Right ventricle myocardium inferior (tissue), 1 donor: ENCODE data around the gene GTF2I. TPM values are rescaled to one million over a fixed set of nuclear protein-coding genes. Genes with fewer than 3 reads are reported as not detected.
"Not testable (repeated sequence)": the region's sequence is repeated elsewhere in the genome, so short reads cannot be mapped to it uniquely, and the experiment has no call there.

Source experiments
- ATAC-seq: fragments of 200-7000 bp; cut with Tn5 transposase; one replicate; pipeline ENCODE4 v1.9.1; 2020; ENCODE audit warnings: mild to moderate bottlenecking, moderate library complexity
- DNase-seq: peaks from one replicate; pipeline ENCODE4 v3.0.0; 2021; ENCODE audit errors: missing footprints
- intact Hi-C: fragments of 100-400 bp; cut with DNase I; formaldehyde crosslinking; loops from one replicate; pipeline ENCODE4 v1.11.0; 2022
- total RNA-seq: library from RNA; stranded (reverse); fragmentation: NEBNext Ultra II Directional; extraction: Animal tissue kit (Norgen Biotek cat#: 25700); gene quantifications from one replicate; pipeline ENCODE4 v1.2.1, GENCODE V29; 2021
- donor health status: DM: no; HTN: yes; CAD: no; lungs with severe emphysema.

GTF2I gene
- total RNA-seq, 1 donor from 2014 or later = 121 TPM

- intact Hi-C loops, ATAC-seq, DNase-seq: not testable (repeated sequence)
These were observed 100.8 kb downstream of the GTF2I start for GRCh38 chr7:74758268-74758667.

GRCh38 chr7:74758982-74759381 lies 101.5 kb downstream of the GTF2I start:
- ATAC-seq, DNase-seq, intact Hi-C loops: not testable (repeated sequence)

DNA sequence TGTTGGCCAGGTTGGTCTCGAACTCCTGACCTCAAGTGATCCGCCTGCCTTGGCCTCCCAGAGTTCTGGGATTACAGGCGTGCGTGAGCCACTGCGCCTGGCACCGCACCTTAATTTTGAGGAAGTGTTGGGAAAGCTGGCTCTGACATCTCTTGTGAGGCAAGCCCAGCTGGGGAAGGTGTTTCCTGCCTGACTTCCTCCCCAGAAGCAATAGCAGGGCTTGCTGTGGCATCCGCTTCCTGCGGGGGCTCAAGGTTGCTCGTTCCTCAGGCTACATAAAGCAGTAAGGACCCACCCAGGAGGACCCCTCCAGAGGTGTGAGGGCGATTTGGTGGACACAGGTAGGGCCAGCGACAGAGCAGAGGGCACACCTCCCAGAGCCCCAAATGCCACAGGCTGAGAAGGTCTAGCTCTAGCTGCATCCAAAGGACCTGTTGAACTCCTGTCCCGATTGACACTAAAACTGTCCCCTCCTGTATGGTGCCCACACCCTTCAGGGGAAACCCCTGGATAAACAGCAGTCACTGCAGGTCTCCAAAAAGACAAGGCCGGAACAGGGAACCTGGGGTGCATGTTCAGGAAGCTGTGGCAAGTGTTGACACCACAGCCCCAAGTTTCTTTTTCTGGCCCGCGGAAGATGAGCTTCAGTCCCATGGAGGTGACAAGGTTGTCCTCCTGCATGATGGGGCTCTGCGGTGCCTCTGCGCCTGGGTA lies 107.8 kb downstream of the GTF2I start:
- ATAC-seq = peak; percentile 47
- DNase-seq, intact Hi-C loops: not testable (repeated sequence)

- intact Hi-C loops, DNase-seq: not testable (repeated sequence)
- peak; percentile 54 for ATAC-seq
These were observed 109.0 kb downstream of the GTF2I start for GRCh38 chr7:74766509-74766908.

DNA sequence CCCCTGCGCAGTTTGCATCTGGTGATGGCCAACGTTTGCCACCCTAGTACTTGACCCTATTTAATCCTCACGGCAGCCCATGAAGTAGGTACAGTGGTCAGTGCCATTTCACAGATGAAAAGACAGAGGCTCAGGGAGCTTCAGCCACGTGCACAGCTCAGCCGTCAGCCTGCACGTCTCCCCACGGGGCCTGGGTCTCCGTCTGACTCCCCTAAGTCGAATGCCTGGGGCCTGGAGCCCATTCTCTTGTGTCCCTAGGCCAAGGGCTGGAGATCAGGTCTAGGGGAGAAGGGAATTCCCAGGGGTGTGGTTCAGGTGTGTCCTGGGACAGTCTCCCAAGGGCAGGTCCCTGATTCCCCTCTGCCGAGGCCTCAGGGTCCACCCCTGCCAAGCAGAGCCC lies 109.5 kb downstream of the GTF2I start:
- intact Hi-C loops, DNase-seq, ATAC-seq: not testable (repeated sequence)

DNA sequence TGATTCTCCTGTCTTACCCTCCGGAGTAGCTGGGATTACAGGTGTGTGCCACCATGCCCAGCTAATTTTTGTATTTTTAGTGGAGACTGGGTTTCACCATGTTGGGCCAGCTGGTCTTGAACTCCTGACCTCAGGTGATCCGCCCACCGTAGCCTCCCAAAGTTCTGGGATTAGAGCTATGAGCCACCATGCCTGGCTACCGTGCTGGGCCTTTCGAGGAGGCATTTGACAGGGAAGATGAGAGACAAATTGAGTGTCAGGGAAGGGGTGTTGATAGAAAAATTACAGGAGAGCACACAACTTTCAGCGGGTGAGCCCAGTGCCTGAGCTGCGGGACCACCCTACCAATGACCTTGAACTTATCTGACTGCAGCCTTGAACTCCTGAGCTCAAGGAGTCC lies 112.5 kb downstream of the GTF2I start:
- ATAC-seq, intact Hi-C loops: not testable (repeated sequence)
- DNase-seq = peak; percentile 39

DNA sequence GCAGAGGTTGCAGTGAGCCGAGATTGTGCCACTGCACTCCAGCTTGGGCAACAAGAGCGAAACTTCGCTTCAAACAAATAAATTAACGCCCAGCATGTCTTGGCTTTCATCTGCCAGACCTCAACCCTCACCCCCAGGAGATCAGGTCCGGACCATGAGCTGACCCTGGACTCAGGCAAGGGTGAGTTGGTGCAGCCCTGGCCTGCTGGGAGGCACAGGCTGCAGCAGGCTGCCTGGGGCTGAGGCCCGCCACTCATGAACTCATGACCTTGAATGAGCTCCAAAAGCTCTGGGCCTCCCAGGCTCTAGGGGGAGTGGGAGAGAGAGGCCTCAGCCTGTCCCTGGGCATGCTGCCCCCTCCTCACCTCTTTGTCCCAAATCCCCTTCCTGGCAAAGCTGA lies 114.6 kb downstream of the GTF2I start:
- DNase-seq, ATAC-seq, intact Hi-C loops: not testable (repeated sequence)

- intact Hi-C loops, DNase-seq: not testable (repeated sequence)
- ATAC-seq = peak; percentile 81
These were observed 116.5 kb downstream of the GTF2I start, which contains the start of gene NCF1 for GRCh38 chr7:74773760-74774750. TSS of gene NCF1 (plus strand) at chr7:74774011. CDS start at chr7:74774032, 21 bp downstream.

- ATAC-seq, intact Hi-C loops, DNase-seq: not testable (repeated sequence)
These were observed 117.6 kb downstream of the GTF2I start for GRCh38 chr7:74775111-74775510.

- DNase-seq, intact Hi-C loops, ATAC-seq: not testable (repeated sequence)
These were observed 121.5 kb downstream of the GTF2I start for GRCh38 chr7:74779053-74779452.

DNA sequence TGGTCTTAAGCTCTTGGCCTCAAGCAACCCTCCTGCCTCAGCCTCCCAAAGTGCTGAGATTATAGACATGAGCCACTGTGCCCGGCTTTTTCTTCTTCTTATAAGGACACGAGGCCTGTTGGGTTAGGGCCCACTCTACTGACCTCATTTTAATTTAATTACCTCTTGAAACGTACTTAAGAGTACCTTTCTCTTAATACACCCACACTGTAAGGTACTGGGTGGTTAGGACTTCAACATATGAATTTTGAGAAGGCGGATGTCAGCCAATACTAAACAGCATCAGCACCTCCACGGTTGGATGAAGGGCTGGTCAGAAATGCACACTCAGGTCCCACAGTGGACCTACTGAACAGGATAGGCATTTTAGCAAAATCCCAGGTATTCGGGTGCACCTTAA lies 124.2 kb downstream of the GTF2I start:
- DNase-seq, ATAC-seq, intact Hi-C loops: not testable (repeated sequence)

DNA sequence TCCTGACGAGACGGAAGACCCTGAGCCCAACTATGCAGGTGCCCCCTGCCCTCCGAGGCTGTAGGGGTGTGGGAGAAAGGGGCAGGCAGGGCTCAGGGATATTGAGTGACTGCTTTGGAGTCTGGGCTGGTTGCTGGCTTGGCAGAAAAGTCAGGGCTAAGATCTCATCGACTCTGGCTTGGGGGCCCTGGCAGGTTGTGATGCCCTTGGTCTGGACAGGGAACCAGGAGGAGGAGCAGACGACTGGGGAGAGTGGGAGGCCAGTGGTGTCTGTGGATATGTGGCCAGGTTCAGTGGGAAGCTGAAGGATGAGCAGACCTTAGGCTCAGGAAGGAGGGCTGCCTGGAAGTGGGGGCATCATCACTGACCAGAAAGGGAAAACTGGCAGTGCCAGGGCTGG lies 126.1 kb downstream of the GTF2I start:
- DNase-seq, intact Hi-C loops, ATAC-seq: not testable (repeated sequence)

- intact Hi-C loops = not testable (repeated sequence)
These were observed 131.0 kb downstream of the GTF2I start for GRCh38 chr7:74788369-74789150.

GRCh38 chr7:74789200-74789736 lies 131.8 kb downstream of the GTF2I start:
- intact Hi-C loops, DNase-seq: not testable (repeated sequence)
- ATAC-seq = peak; percentile 18

More at GRCh38 chr7:74788369-74789150, 131.0 kb downstream of the GTF2I start:
- DNase-seq (peak; percentile 97), ATAC-seq (peak; percentile 98)

GRCh38 chr7:74797848-74798622 lies 140.5 kb downstream of the GTF2I start:
- ATAC-seq = not testable (repeated sequence)

GRCh38 chr7:74798644-74799043 lies 141.1 kb downstream of the GTF2I start:
- ATAC-seq, intact Hi-C loops, DNase-seq: not testable (repeated sequence)

More at GRCh38 chr7:74797848-74798622, 140.5 kb downstream of the GTF2I start:
- DNase-seq, intact Hi-C loops: not testable (repeated sequence)
